ENCODE results near the gene NPPA.
A peak's percentile ranks its signal among the peaks of the same experiment; 100 is the strongest.

NPPA gene

DNA sequence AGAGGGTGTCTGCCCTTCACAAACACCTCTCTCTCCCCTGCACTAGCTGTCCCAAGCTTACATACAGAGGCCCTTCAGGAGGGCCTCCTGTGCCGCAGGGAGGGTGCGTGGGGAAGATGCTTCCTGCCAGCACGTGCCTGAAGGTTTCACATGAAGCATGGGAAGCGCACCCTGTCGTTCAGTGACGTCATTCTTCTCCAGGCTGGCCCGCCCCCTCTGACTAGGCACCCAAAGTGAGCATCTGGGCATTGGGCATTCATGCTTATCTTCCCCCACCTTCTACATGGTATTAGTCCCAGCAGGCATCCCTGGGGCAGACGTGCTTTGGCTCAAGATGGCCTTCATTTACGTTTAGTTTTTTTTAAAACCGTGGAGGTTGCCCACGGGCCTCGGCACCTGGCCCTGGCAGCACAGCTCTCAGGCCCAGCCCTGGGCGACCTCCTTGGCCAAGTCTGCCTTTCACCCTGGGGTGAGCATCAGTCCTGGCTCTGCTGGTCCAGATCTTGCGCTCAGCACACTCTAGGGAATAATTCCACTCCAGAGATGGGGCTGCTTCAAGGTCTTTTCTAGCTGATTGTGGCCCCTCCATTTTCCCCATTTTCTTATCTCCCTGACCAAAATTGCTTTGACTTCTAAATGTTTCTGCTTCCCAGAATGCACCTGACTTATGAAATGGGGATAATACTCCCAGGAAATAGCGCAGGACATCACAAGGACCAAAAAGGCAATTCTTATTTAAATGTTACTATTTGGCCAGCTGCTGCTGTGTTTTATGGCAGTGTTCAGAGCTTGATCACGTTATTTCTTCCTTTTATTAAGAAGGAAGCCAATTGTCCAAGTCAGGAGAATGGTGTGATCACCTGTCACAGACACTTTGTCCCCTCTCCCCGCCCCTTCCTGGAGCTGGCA, 6.1 kb downstream of the NPPA start:
- DNase-seq (ENCODE audit: low read depth): no peak

DNA sequence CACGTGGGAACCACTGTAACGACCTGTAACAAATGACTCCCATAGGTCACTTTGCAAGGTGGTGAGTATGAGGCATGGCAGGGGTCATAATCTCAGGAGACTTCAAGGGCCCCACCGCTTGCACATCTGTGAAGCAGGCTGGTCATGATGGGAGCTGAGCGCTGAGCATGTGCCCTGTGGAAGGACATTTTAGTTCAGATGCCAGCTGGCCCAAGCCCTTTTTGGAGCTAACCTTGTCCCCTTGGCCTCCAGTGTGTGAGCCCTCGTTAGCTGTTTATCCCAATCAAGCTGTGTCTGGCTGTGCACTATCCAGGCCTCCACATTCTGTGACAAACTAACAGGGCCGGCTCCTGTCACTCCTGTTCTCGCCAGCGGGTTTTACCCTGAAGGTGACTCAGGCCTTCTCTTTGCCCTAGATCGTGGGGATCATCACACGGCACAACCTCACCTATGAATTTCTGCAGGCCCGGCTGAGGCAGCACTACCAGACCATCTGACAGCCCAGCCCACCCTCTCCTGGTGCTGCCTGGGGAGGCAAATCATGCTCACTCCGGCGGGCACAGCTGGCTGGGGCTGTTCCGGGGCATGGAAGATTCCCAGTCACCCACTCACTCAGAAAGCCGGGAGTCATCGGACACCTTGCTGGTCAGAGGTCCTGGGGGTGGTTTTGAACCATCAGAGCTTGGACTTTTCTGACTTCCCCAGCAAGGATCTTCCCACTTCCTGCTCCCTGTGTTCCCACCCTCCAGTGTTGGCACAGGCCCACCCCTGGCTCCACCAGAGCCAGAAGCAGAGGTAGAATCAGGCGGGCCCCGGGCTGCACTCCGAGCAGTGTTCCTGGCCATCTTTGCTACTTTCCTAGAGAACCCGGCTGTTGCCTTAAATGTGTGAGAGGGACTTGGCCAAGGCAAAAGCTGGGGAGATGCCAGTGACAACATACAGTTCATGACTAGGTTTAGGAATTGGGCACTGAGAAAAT, 7.6 kb downstream of the NPPA start:
- DNase-seq (ENCODE audit: low read depth): no peak

DNA sequence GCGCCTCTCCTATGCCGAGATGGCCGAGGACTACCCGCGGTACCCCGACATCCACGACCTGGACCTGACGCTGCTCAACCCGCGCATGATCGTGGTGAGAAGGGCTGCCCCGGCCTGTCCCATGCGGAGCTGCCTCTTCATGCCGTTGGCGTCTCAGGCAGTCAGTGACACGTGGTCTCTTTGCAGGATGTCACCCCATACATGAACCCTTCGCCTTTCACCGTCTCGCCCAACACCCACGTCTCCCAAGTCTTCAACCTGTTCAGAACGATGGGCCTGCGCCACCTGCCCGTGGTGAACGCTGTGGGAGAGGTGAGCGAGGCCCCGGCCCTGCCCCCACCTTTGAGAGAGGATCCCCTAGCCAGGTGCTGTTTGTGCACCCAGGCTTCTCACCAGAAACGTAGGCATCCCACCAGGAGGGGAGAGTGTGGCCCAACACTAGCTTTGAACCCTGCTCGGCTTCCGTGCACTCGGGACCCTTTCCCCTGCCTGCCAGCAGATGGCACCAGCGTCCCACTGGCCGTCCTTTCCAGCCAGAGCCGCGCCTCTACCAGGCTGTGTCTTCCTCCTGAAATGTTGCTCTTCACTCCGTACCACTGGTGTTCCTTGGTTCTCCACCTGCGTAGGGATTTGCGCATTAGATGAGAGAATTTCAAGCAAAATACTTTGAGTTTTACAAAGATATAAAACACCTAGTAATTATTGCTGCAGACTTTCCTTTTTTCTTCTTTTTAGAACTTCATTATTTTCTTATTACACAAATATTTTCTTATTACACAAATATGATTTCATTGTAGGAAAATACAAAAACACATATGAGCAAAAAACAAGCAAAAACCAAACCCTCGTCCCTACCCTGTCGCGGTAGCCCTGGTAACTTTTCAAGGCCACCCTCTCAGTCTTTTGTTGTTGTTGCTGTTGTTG, 9.0 kb downstream of the NPPA start:
- DNase-seq (ENCODE audit: low read depth): peak; percentile 55

DNA sequence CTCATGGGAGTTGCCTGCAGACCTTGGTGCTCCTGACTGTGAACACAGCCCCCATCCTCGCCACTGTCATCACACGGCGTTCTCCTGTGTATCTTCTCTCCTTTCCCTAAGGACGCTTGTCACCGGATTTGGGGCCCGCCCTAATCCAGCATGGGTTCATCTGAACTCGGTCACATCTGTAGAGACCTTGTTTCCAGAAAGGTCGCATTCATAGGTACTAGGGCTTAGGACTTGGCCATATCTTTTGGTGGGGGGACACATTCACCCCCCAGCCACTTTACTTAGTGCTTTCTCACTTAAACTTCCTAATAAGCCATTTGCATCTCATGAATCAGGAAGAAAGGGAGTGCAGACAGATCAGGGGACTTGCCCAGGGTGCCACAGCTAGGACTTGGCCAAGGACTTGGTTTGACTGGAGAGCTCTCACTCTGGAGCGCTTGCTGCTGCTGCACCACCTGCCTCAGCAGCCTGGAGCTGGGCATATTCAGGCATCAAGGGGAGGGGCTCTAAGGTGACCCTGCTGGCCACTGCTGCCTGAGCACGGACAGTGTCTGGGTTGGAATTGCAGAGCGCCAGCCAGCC, 9.7 kb downstream of the NPPA start:
- no peak for DNase-seq (ENCODE audit: low read depth)

DNA sequence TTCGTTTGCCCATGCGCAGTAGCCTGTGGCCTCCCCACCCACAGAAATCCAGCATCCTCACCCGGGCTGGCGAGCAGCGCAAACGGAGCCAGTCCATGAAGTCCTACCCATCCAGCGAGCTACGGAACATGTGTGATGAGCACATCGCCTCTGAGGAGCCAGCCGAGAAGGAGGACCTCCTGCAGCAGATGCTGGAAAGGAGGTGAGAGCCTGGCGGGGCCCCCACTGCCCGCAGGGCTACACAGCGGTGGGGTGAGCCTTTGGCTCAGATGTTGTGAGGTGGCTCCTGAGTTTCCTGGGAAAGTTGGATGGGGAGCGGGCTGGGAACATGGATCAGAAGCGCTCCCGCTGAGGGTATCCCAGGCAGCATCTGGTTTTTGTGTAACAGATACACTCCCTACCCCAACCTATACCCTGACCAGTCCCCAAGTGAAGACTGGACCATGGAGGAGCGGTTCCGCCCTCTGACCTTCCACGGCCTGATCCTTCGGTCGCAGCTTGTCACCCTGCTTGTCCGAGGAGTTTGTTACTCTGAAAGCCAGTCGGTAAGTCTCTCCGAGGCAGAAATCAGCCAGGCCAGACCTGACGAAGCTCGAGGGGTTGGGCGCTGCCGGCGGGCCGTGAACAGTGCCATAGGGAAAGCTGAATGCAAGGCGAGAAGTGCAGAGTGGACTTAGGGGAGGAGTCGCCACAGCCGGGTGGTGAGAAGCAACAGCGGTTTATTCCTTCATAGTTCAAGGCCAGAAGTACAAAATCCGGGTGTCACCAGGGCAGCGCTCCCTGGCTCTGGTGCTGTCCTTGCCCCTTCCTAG, 10.4 kb downstream of the NPPA start:
- no peak for DNase-seq (ENCODE audit: low read depth)

DNA sequence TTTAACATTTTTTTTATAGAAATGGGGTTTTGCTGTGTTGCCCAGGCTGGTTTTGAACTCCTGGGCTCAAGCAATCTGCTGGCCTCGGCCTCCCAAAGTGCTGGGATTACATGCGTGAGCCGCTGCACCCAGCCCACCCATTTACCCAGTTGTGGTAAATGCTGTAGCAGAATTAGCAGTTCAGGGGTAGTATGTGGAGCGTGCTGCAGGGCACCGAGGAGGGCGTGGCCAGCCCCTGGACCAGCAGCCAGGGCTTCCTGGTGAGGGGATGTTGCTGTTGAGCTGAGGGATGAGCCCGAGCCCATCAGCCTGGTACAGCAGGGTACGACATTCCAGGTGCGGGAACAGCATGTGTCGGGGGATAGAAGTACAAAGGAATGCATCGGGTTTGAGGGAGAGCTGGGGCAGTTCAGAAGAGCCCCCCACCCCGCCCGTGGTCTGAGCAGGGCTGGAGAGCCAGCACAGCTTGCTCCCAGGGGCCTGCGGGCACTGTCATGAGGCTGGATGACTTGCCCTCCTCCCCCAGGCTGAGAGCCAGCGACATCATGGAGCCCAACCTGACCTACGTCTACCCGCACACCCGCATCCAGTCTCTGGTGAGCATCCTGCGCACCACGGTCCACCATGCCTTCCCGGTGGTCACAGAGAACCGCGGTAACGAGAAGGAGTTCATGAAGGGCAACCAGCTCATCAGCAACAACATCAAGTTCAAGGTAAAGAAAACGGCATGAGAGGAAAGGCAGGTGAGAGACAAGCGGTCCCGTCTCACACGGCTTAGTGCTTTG, 11.9 kb downstream of the NPPA start:
- DNase-seq (ENCODE audit: low read depth): no peak

DNA sequence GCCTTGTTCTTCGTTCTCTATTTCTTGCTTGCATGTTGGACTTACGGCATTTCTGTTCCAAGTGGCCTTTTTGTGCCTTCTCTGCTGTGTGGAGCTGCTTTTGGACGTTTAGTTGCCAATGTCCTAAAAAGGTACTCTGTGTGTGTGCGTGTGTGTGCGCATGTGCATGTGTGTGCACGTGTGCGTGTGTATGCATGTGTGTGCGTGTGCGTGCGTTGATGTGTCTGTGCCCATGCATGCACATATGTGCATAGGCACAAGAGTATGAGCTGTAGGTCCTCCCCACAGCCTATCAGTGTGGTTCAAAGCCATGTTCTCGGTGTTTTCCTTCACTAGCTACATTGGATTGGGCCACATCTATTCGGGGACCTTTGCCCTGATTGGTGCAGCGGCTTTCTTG, 13.7 kb downstream of the NPPA start:
- DNase-seq (ENCODE audit: low read depth): no peak

DNA sequence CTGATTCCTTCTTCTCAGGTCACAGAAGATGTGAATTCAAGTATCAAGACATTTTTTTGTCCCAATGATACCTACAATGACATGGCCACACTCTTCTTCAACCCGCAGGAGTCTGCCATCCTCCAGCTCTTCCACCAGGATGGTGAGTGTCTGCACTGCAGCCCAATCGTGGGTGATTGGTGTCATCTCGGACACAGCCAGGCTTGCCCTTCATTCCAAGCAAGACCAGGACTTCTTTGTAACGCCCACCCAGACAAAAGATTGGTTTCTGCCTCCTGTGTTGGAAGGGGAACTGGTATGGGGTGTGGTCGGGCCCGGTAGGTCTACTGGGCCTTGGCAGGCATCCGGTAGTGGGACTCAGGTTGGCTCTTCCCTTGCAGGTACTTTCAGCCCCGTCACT, 14.1 kb downstream of the NPPA start:
- DNase-seq (ENCODE audit: low read depth): no peak

DNA sequence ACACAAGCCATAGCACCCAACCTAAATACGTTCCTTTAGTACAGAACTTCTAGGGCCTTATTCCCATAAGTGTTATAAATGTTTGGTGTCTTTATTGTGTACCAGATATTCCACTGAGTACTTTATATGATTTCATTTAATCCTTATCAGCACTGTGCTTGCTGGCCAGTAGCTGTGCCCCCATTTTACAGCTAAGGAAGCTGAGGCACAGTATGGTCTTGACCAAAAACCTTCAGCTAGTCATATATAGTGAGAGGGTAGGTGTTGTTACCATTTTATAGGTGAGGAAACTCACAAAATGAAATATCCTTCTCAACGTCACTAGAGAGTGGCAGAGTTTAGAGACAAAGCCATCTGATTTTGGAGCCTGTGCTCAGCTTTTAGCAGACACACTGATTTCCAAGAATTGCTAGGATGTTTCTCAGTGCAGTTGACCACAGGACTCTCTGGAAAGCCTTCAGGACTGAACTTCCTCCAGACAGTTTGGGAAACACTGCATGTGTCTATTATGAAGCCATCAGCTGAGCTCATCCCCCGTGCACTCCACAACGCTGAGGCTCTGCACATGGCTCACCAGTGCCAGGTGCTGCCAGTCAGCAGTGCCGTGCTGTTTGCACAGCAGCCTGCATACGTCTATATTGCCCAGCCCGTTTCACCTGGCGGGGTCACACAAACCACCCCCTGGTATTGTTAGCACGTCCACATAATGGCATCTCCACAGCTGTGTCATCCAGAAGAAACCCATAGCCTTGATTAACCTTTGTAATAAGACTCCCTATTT, 15.4 kb downstream of the NPPA start:
- no peak for DNase-seq (ENCODE audit: low read depth)

DNA sequence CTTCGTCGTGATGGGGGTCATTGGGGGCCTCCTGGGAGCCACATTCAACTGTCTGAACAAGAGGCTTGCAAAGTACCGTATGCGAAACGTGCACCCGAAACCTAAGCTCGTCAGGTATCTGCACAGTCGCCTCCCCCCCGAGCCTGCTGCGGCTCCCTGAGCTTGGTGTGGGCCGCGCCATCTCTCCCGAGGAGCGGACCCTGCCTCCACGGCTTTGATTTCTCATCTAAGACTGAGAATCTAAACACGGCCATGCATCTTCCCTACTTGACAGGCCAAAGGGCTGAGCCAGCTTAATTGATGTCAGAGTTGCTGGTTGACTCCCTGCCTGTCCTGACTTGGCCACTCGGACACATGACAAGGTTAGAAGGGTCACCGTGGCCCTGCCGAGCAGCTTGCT, 19.1 kb downstream of the NPPA start:
- no peak for DNase-seq (ENCODE audit: low read depth)

DNA sequence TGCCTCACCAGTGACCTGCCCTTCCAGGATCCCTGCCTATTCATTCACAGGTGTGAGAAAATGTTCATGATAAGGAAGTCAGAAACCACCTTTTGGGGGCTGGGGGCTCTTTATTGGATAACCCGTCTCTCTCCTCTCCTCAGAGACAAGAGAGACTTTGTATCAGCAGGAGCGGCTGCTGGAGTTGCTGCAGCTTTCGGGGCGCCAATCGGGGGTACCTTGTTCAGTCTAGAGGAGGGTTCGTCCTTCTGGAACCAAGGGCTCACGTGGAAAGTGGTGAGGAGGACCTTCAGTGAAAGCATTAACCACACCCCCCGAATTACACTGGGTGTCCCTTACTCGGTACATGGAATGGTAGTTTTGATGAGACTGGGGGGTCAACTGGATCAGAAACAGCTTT, 20.6 kb downstream of the NPPA start:
- DNase-seq (ENCODE audit: low read depth): no peak

DNA sequence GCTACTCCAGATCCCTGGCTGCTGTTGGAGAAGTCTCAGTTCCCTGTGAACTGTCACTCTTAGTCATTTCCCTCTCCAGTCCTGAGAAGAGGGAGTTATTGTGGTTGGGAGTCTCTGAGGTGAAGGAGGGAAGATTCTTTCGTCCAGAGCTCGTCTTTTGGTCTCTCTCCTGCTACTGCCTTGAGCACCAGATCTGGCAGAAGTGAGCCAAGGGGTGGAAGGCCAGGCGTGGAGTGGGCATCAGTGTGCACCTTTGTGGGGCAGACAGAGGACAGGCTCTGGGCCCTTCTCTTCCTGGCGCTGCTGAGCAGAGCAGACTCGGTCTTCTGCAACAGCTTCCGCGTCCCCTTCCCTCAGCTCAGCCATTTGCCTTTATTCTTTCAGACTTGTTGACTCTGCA, 22.5 kb downstream of the NPPA start:
- no peak for DNase-seq (ENCODE audit: low read depth)

DNA sequence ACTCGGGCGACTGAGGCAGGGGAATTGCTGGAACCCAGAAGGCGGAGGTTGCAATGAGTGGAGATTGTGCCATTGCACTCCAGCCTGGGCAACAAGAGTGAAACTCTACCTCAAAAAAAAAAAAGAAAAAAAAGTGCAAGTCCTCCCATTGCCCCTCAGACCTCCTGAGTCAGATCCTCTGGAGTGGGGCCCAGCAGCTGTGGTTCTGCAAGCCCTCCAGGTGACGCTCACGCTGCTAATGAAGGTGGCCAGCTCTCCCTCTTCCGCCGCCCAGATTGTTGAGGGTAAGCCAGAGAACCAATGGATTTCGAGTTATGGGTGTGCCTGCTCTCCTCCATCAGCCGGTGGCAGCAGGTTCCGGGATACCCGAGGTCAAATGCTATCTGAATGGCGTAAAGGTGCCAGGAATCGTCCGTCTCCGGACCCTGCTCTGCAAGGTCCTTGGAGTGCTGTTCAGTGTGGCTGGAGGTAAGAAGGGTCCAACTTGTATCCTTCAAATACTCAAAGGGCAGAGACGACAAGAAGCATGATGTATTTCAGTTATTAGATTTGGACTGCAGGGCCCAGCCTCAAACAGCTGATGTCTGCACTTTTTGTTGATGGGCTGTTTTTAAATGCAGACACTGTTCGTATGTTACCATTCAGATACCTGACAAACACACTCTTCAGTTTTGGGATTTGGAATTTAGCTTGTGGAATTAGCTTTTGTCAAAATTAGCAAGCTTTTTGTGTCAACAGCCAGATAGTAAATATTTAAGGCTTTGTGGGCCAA, 24.0 kb downstream of the NPPA start:
- no peak for DNase-seq (ENCODE audit: low read depth)

DNA sequence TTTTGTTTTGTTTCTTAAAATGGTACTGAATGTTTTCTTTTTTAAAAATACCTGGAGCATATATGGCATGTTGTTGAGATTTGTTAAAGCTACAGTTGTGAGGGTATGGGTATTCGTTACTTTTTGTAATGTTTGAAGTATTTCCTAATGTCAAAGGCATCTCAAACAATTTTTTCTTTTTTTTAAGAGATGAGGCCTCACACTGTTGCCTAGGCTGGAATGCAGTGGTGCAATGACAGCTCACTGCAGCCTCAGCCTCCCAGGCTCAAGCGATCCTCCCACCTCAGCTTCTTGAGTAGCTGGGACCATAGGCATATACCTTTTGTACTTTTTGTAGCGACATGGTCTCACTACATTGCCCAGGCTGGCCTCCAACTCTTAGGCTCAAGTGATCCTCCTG, 25.5 kb downstream of the NPPA start:
- DNase-seq (ENCODE audit: low read depth): no peak

DNA sequence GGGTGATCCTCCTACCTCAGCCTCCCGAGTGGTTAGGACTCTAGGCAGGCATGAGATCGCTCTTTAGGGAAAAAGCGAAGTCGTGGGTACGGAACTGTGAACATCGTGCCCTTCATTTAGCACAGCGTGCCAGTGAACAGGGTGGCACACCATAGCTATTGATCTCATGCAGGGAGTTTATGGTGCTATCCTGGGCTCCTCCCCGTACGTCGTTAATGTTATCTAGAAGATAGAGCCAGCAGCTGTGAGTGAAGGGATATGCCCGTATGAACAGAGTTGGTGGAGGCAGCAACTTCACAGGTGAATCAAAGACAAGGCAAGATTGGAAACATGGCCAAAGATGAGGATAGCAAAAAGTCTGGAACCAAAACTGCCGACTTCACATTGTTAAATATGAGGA, 30.4 kb downstream of the NPPA start:
- DNase-seq (ENCODE audit: low read depth): no peak

DNA sequence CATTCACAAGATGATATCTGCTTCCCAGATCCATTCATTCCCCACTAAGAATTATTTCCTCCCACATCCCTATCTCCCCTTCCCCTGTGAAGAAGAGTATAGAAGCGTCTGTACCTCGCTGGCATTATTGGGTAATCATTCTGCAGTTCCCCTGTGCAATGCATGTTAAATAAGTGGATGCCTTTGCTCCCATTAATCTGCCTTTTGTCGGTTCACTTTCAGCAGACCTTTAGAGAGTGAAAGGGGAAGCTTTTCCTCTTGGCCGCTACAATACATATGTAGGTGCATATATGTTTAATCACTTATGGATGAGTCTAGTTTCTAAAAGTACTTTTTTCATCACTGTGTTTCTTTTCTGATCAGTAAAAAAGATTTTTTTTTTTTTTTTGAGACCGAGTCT, 34.6 kb downstream of the NPPA start:
- DNase-seq (ENCODE audit: low read depth): no peak

DNA sequence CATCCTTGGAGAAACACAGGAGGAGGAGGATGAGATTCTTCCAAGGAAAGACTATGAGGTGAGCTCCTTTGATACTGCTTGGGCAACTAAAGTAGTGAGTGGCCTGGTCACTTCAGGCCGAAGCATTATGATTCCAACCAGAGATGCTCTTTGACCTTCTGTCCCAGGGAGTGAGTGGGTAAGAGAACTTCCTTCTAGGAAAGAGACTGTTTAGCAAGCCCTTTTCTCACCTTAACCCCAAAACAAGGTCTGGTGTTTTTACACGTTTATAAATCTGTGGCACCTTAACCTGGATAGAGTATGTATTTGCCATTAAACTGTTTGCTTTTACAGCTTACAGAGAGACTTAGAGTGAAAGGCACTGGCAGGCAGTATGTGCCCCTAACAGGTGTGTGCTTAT, 40.5 kb downstream of the NPPA start:
- no peak for DNase-seq (ENCODE audit: low read depth)

DNA sequence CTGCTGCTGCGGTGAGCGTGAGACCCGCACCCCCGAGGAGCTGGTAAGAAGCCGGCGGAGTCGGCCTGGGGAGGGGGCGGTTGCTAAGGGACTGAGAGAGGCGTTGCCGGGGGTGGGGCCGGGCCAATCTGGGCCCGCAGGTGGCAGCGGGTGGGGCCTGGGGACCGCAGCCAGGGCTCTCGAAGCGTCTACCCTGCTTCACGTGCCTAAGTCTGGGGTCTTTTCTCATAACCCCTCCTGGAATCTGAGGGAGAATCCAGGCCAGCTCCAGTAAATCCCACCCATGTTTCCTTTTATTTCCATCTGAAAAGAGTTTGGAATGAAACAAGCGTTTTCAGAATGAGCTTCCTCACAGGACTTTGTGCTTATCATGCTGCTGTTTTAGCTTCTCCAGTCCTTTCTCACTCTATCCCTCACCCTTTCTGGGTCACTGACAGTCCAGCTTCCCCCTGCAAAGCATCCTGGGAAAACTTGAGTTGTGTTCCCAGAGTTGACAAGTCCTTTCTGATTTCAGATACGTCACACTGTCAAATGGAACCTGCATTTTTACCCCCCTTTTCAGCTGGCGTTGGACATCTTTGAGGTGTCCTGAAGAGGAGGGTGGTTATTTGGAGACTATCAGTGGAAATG, 41.2 kb downstream of the NPPA start:
- no peak for DNase-seq (ENCODE audit: low read depth)

Data from activated T-helper 1 cell treated with Interleukin-2 at 50 U/mL for 16 hours (primary cell).